OCI-LY1 (cell line): Measurements from ENCODE around the gene SUGCT.
A peak's percentile ranks its signal among the peaks of the same experiment; 100 is the strongest.

Experiments used
- H2AFZ ChIP-seq: fragments of 200-600 bp; sonication (generic), shearing (Covaris generic); 2 replicates; pipeline ENCODE4 v1.6.0; 2014; ENCODE audit warnings: antibody characterized with exemption, mild to moderate bottlenecking, low read length
- H3F3A ChIP-seq: fragments of 200-600 bp; sonication (generic), shearing (Covaris generic); 2 replicates; pipeline ENCODE4 v1.6.0; 2014; ENCODE audit warnings: mild to moderate bottlenecking, antibody characterized with exemption, low read length, moderate library complexity; ENCODE audit not compliant: insufficient read depth
- H3K27ac ChIP-seq: fragments of 200-600 bp; sonication (generic); 2 replicates; pipeline ENCODE4 v1.5.1; 2014; ENCODE audit warnings: low read length, mixed run types, mild to moderate bottlenecking, low read depth; ENCODE audit not compliant: poor library complexity, severe bottlenecking
- H3K27me3 ChIP-seq: fragments of 200-600 bp; sonication (generic); 2 replicates; pipeline ENCODE4 v1.6.0; 2014; ENCODE audit warnings: antibody characterized with exemption, mild to moderate bottlenecking, low read length, moderate library complexity; ENCODE audit not compliant: insufficient read depth
- H3K36me3 ChIP-seq: fragments of 200-600 bp; sonication (generic); 2 replicates; pipeline ENCODE4 v1.6.1; 2014; ENCODE audit warnings: mild to moderate bottlenecking, antibody characterized with exemption, low read length, moderate library complexity, mixed read lengths; ENCODE audit not compliant: insufficient read depth
- H3K4me1 ChIP-seq: fragments of 200-600 bp; sonication (generic); 2 replicates; pipeline ENCODE4 v1.5.1; 2014; ENCODE audit warnings: mild to moderate bottlenecking, low read length, moderate library complexity; ENCODE audit not compliant: insufficient read depth, severe bottlenecking
- H3K4me2 ChIP-seq: fragments of 200-600 bp; sonication (generic), shearing (Covaris generic); 2 replicates; pipeline ENCODE4 v1.6.1; 2014; ENCODE audit warnings: low read length
- H3K4me3 ChIP-seq: fragments of 200-600 bp; sonication (generic); 2 replicates; pipeline ENCODE4 v1.5.1; 2014; ENCODE audit warnings: low read length, low read depth, mild to moderate bottlenecking, mixed read lengths; ENCODE audit not compliant: poor library complexity, severe bottlenecking
- H3K79me2 ChIP-seq: fragments of 200-600 bp; shearing (Covaris generic); 2 replicates; pipeline ENCODE4 v1.6.1; 2016; ENCODE audit warnings: mixed run types, low read length, mixed read lengths; ENCODE audit not compliant: insufficient read depth
- H3K9ac ChIP-seq: fragments of 200-600 bp; sonication (generic), shearing (Covaris generic); 2 replicates; pipeline ENCODE4 v1.6.1; 2014; ENCODE audit warnings: mild to moderate bottlenecking, low read length, mixed read lengths
- H3K9me2 ChIP-seq: fragments of 200-600 bp; sonication (generic), shearing (Covaris generic); 2 replicates; pipeline ENCODE4 v1.6.1; 2014; ENCODE audit warnings: low read depth, mild to moderate bottlenecking, low read length, mixed read lengths
- H3K9me3 ChIP-seq: fragments of 200-600 bp; shearing (Covaris generic); 2 replicates; pipeline ENCODE4 v1.6.1; 2014; ENCODE audit warnings: low read length, mixed read lengths
- H4K20me1 ChIP-seq: fragments of 200-600 bp; sonication (generic), shearing (Covaris generic); 2 replicates; pipeline ENCODE4 v1.6.0; 2016; ENCODE audit warnings: mild to moderate bottlenecking, low read length; ENCODE audit not compliant: insufficient read depth
- EZH2 ChIP-seq: fragments of 200-600 bp; sonication (generic), shearing (Covaris generic); IDR thresholded peaks from 2 replicates; pipeline ENCODE4 v1.8.0; 2017; ENCODE audit warnings: borderline replicate concordance, mixed run types, mild to moderate bottlenecking, antibody characterized with exemption, low read length, moderate library complexity, mixed read lengths
- TF ChIP-seq, protein P1 (sequence below): fragments of 200-600 bp; sonication (generic), shearing (Covaris generic); IDR thresholded peaks from 2 replicates; pipeline ENCODE4 v1.5.1; 2017; ENCODE audit warnings: mild to moderate bottlenecking, antibody characterized with exemption, low read length, moderate library complexity, mixed read lengths

SUGCT gene

DNA sequence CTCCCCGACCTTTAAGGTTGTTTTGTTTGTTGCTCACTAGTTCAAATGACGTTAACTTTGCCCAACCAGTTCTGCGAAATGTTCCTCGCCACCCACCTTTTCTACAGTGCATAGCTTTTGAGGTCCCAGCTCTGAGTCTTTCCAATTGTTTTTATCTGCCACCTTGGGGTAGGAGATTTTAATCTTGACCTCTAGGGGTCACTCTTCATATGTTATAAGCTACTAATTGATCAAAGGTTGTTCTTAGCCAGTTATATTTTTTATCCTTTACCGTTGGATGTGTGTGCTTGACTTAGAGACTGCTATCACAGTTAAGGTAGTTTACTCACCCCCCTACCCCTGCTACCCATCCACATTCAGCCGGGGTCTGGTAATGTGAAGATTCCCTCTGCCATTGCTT lies 372.4 kb downstream of the SUGCT start:
- Histone ChIP-seq H3K9me2 (no peaks in the 10 kb centered on the region), H3F3A (no peaks in the 10 kb centered on the region), H4K20me1 (no peaks in the 10 kb centered on the region), H3K27ac (no peak overlapping the region), H3K36me3 (no peaks in the 10 kb centered on the region), H3K9ac (no peak overlapping the region), H3K4me3 (no peak overlapping the region), H3K9me3 (no peaks in the 10 kb centered on the region), H2AFZ (no peak overlapping the region), H3K4me2 (no peak overlapping the region), H3K27me3 (no peaks in the 10 kb centered on the region), H3K4me1 (no peaks in the 10 kb centered on the region), H3K79me2 (no peaks in the 10 kb centered on the region)
- TF ChIP-seq, protein P1, sequence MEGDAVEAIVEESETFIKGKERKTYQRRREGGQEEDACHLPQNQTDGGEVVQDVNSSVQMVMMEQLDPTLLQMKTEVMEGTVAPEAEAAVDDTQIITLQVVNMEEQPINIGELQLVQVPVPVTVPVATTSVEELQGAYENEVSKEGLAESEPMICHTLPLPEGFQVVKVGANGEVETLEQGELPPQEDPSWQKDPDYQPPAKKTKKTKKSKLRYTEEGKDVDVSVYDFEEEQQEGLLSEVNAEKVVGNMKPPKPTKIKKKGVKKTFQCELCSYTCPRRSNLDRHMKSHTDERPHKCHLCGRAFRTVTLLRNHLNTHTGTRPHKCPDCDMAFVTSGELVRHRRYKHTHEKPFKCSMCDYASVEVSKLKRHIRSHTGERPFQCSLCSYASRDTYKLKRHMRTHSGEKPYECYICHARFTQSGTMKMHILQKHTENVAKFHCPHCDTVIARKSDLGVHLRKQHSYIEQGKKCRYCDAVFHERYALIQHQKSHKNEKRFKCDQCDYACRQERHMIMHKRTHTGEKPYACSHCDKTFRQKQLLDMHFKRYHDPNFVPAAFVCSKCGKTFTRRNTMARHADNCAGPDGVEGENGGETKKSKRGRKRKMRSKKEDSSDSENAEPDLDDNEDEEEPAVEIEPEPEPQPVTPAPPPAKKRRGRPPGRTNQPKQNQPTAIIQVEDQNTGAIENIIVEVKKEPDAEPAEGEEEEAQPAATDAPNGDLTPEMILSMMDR = peak; percentile 69
- no peak for TF ChIP-seq EZH2

DNA sequence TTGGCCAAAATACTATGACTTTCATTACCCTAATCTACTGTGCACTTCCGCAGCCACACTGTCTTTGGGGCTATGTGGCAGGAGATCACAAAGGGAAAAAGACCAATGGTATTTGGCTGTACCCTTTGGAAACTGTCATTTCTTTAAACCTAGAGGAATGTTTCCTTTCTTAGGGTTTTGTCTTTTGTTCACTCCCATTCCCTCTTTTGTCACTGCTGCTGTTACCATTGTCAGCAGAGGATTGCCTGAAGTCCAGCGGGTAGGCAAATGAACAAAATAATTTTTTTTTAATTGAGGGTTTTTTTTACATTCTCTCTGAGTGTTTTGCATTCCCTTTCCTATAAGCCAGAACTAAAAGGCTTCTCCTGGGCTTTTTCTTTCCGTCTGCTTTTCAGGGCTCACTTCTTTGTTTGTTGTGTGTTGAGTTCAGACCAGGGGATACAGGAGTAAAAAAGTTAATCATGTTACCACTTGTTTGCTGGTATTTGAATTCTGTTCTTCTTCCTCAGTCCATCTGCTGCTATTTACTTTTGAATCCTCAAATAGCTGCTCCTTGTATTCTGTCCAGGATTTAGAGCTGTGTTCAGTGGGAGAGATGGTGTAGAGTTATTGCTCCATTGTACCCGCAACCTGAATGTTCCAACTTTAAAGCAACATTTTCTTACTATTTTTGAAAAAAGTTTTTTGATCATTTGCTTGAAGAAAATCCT lies 374.6 kb downstream of the SUGCT start:
- TF ChIP-seq, protein P1 = no peak
- no peak for TF ChIP-seq EZH2
- H3K9me3 ChIP-seq = no peaks in the 10 kb centered on the region
- no peaks in the 10 kb centered on the region for H3K4me1 ChIP-seq
- H3K9me2 ChIP-seq = no peaks in the 10 kb centered on the region
- no peaks in the 10 kb centered on the region for H3K36me3 ChIP-seq
- H3K79me2 ChIP-seq = no peaks in the 10 kb centered on the region
- H3K9ac ChIP-seq = no peak overlapping the region
- no peak overlapping the region for H3K4me3 ChIP-seq
- no peaks in the 10 kb centered on the region for H3F3A ChIP-seq
- H2AFZ ChIP-seq = no peak overlapping the region
- no peaks in the 10 kb centered on the region for H4K20me1 ChIP-seq
- no peak overlapping the region for H3K27ac ChIP-seq
- no peaks in the 10 kb centered on the region for H3K27me3 ChIP-seq
- H3K4me2 ChIP-seq = no peak overlapping the region

DNA sequence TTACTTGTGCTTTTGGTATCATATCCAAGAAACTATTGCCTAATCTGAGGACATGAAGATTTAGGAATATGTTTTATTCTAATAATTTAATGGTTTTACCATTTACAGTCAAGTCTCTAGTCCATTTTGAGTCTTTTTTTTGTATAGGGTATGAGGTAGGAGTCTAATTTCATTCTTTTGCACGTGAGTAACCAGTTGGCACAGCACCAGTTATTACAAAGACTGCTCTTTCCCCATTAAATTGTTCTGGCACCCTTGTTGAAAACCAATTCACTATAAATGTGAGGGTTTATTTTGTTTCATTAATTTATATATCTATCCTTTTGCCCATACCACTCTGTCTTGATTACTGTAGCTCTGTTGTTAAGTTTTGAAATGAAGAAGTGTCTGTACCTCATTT lies 381.6 kb downstream of the SUGCT start:
- Histone ChIP-seq H3K79me2 (no peaks in the 10 kb centered on the region), H3K4me3 (no peak overlapping the region), H3K4me1 (no peaks in the 10 kb centered on the region), H3K27me3 (no peaks in the 10 kb centered on the region), H3K9me2 (no peaks in the 10 kb centered on the region), H3K4me2 (no peak overlapping the region), H3K9me3 (no peaks in the 10 kb centered on the region), H2AFZ (no peak overlapping the region), H3F3A (no peaks in the 10 kb centered on the region), H4K20me1 (no peaks in the 10 kb centered on the region), H3K9ac (no peak overlapping the region), H3K27ac (no peak overlapping the region), H3K36me3 (no peaks in the 10 kb centered on the region)
- TF ChIP-seq EZH2 = no peak
- TF ChIP-seq, protein P1 = no peak
